B cell (primary cell): ENCODE measurements around the gene UTY. TPM values are rescaled to one million over a fixed set of nuclear protein-coding genes. Genes with fewer than 3 reads are reported as not detected.

Source experiments
- ATAC-seq: fragments of 200-7000 bp; cut with Tn5 transposase; one replicate; pipeline ENCODE4 v1.10.0; 2021; ENCODE audit warnings: low read depth, mild to moderate bottlenecking, moderate number of reproducible peaks, moderate library complexity
- CTCF ChIA-PET: fragments of 350-600 bp; sonication (Branson Sonifier 250); formaldehyde crosslinking; loops from one replicate; lab custom pipeline; 2021; ENCODE audit warnings: antibody characterized with exemption, inconsistent platforms; lab: Charles Lee
- POLR2A ChIA-PET: fragments of 350-600 bp; sonication (Branson Sonifier 250); formaldehyde crosslinking; loops from one replicate; lab custom pipeline; 2021; ENCODE audit warnings: antibody characterized with exemption; lab: Charles Lee
- DNase-seq: peaks from one replicate; pipeline ENCODE4 v3.0.0; 2013
- H2AFZ ChIP-seq: 2 replicates; pipeline ENCODE4 v1.6.1; 2012; ENCODE audit warnings: mild to moderate bottlenecking, low read depth, low read length; ENCODE audit not compliant: insufficient read depth, poor library complexity, severe bottlenecking
- H3K27ac ChIP-seq, 2 donors: 1 replicate in 1 of 2; 2 replicates in 1 of 2; pipeline ENCODE4 v1.5.1; 2012 to 2013; ENCODE audit warnings: low read length in 2 of 2, mild to moderate bottlenecking in 2 of 2, moderate library complexity in 1 of 2
- H3K27me3 ChIP-seq, 4 experiments: fragments of 200-600 bp in 1 of 4; sonication (generic) in 1 of 4; replicated peaks in 1 of 4; 1 replicate in 2 of 4; 2 replicates in 2 of 4; pipeline versions ENCODE4 v1.6.1 to v1.7.0; 2013 to 2016; ENCODE audit warnings: low read length in 3 of 4, mild to moderate bottlenecking in 2 of 4, mixed read lengths in 1 of 4, moderate library complexity in 1 of 4; ENCODE audit not compliant: insufficient read depth in 4 of 4, control insufficient read depth in 3 of 4; ENCODE audit errors: control extremely low read depth in 1 of 4
- H3K36me3 ChIP-seq, 2 experiments: replicated peaks in 1 of 2; 1 replicate in 1 of 2; 2 replicates in 1 of 2; pipeline versions ENCODE4 v1.6.1 to v1.7.1; 2013; ENCODE audit warnings: low read length in 1 of 2; ENCODE audit not compliant: insufficient read depth in 2 of 2, control insufficient read depth in 1 of 2; ENCODE audit errors: control extremely low read depth in 1 of 2, extremely low read depth in 1 of 2
- H3K4me1 ChIP-seq, 2 donors: fragments of 200-600 bp in 1 of 2; sonication (generic) in 1 of 2; 1 replicate in 1 of 2; 2 replicates in 1 of 2; pipeline versions ENCODE4 v1.5.1 to v1.6.1; 2013 to 2017; ENCODE audit warnings: low read length in 2 of 2; ENCODE audit not compliant: control insufficient read depth in 2 of 2, insufficient read depth in 2 of 2
- H3K4me2 ChIP-seq: replicated peaks from 2 replicates; pipeline ENCODE3; 2012; ENCODE audit warnings: mild to moderate bottlenecking, low read depth, low read length; ENCODE audit not compliant: poor library complexity, severe bottlenecking
- H3K4me3 ChIP-seq, 5 experiments: fragments of 200-600 bp in 1 of 5; sonication (generic) in 1 of 5; 1 replicate in 3 of 5; 2 replicates in 2 of 5; pipeline versions ENCODE4 v1.5.1 to v1.7.0; 2011 to 2016; ENCODE audit warnings: low read length in 4 of 5, mild to moderate bottlenecking in 4 of 5, low read depth in 2 of 5, control low read depth in 1 of 5, moderate library complexity in 1 of 5; ENCODE audit not compliant: insufficient read depth in 1 of 5; ENCODE audit errors: control extremely low read depth in 1 of 5, extremely low read depth in 1 of 5
- H3K79me2 ChIP-seq: fragments of 200-600 bp; sonication (generic); one replicate; pipeline ENCODE4 v1.6.0; 2016; ENCODE audit warnings: low read length; ENCODE audit not compliant: control insufficient read depth, insufficient read depth
- H3K9ac ChIP-seq: fragments of 200-600 bp; sonication (generic); 2 replicates; pipeline ENCODE4 v1.6.1; 2017; ENCODE audit warnings: mild to moderate bottlenecking, low read length, moderate library complexity
- H3K9me3 ChIP-seq, 3 donors: one replicate each; pipeline versions ENCODE4 v1.6.1 to v1.7.1; 2013; ENCODE audit warnings: low read length in 2 of 3; ENCODE audit not compliant: control insufficient read depth in 2 of 3, insufficient read depth in 1 of 3; ENCODE audit errors: control extremely low read depth in 1 of 3
- H4K20me1 ChIP-seq: 2 replicates; pipeline ENCODE4 v1.6.0; 2012; ENCODE audit warnings: mild to moderate bottlenecking, low read length; ENCODE audit not compliant: insufficient read depth, control insufficient read depth, poor library complexity, severe bottlenecking
- H3K27ac Mint-ChIP-seq: one replicate; pipeline ENCODE4 v1.8.0; 2021; ENCODE audit warnings: mixed read lengths
- H3K27me3 Mint-ChIP-seq: one replicate; pipeline ENCODE4 v1.8.0; 2021; ENCODE audit warnings: mixed read lengths
- H3K4me1 Mint-ChIP-seq: one replicate; pipeline ENCODE4 v1.8.0; 2021; ENCODE audit warnings: mixed read lengths
- H3K4me3 Mint-ChIP-seq: one replicate; pipeline ENCODE4 v1.8.0; 2021; ENCODE audit warnings: mixed read lengths
- H3K9me3 Mint-ChIP-seq: one replicate; pipeline ENCODE4 v1.8.0; 2022; ENCODE audit warnings: mixed read lengths; ENCODE audit not compliant: insufficient read depth
- EZH2 ChIP-seq: IDR thresholded peaks from 2 replicates; pipeline ENCODE4 v1.6.1; 2012; ENCODE audit warnings: borderline replicate concordance, low read depth, mild to moderate bottlenecking, moderate library complexity, low read length; ENCODE audit not compliant: insufficient read depth, poor library complexity, severe bottlenecking
- WGBS: methylation state at CpG from one replicate; pipeline ENCODE4 v1.1.5; 2013; ENCODE audit warnings: missing lambda C conversion rate; ENCODE audit not compliant: insufficient coverage; 5-methylcytosine and 5-hydroxymethylcytosine counted together
- intact Hi-C: fragments of 100-400 bp; cut with micrococcal nuclease; formaldehyde crosslinking; loops from one replicate; pipeline ENCODE4 v1.10.0; 2022
- polyA plus RNA-seq: library from polyadenylated mRNA; depleted of rRNA; stranded (reverse); fragments of >200 nt; gene quantifications from 2 replicates; pipeline ENCODE4 v1.2.3, GENCODE V29; 2012
- total RNA-seq, 2 donors: library from RNA; stranded (reverse); fragments of 120-200 nt in 1 of 2; gene quantifications; 1 replicate in 1 of 2; 2 replicates in 1 of 2; pipeline versions ENCODE4 v1.2.3 to v1.2.4, GENCODE V29; 2013 to 2022
- TF ChIP-seq, protein P1 (sequence below): fragments of 200-600 bp; IDR thresholded peaks from one replicate; pipeline ENCODE4 v1.8.0; 2022; ENCODE audit warnings: antibody characterized with exemption, mild to moderate bottlenecking

UTY gene
- total and polyA plus RNA-seq, 2 donors (not counting 1 experiment from before 2014, with no cell fraction given): 112 TPM; not detected in 1

DNA sequence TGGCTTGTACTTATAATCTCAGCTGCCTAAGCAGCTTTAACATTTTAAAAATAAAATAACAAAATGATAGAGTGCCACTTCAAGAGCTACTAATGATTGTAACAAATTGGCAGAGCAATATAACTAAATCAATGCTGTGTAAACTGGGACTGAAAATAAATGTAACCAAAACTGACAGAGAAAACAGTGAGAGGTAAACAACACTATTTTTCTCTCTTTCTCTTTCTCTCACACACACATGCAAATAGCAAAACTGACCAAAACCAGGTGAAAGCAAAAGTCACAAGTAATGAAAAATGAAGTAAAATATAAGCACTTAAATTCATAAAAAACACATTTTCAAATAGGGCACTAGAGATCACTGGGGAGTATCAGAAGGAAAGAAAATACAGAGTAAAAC, 109.6 kb downstream of the UTY start:
- Histone ChIP-seq H3K36me3 (no peaks in the 10 kb centered on the region), H3K27ac (peak overlapping the region in 1 of 2 donors; percentile 45), H3K9ac (no peak overlapping the region), H3K79me2 (no peaks in the 10 kb centered on the region), H4K20me1 (no peaks in the 10 kb centered on the region), H2AFZ (no peak overlapping the region), H3K4me3 (no peak overlapping the region), H3K9me3 (peaks cover 0 to 7% (median 0%) of the 10 kb centered on the region in 3 donors), H3K4me1 (peaks cover 0 to 14% of the 10 kb centered on the region in 2 donors), H3K4me2 (no peak overlapping the region), H3K27me3 (no peaks in the 10 kb centered on the region)
- H3K27me3 Mint-ChIP-seq: no peaks in the 10 kb centered on the region
- CTCF ChIA-PET: interaction anchor here (1.5 to 2.3 kb wide), 2 partner anchors 10 to 27 kb away, joined by 6 to 7 read pairs; no protein-coding TSS in a partner anchor
- intact Hi-C loops: loop anchor here (5.0 kb wide), 2 partner anchors 47 to 463 kb away; no protein-coding TSS in a partner anchor
- DNase-seq (no peak), ATAC-seq (no peak)
- POLR2A ChIA-PET: no interaction called here
- TF ChIP-seq, protein P1, sequence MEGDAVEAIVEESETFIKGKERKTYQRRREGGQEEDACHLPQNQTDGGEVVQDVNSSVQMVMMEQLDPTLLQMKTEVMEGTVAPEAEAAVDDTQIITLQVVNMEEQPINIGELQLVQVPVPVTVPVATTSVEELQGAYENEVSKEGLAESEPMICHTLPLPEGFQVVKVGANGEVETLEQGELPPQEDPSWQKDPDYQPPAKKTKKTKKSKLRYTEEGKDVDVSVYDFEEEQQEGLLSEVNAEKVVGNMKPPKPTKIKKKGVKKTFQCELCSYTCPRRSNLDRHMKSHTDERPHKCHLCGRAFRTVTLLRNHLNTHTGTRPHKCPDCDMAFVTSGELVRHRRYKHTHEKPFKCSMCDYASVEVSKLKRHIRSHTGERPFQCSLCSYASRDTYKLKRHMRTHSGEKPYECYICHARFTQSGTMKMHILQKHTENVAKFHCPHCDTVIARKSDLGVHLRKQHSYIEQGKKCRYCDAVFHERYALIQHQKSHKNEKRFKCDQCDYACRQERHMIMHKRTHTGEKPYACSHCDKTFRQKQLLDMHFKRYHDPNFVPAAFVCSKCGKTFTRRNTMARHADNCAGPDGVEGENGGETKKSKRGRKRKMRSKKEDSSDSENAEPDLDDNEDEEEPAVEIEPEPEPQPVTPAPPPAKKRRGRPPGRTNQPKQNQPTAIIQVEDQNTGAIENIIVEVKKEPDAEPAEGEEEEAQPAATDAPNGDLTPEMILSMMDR: no peak
- TF ChIP-seq EZH2: no peak
- H3K4me1 Mint-ChIP-seq: peaks cover 44% of the 10 kb centered on the region
- H3K9me3 Mint-ChIP-seq: no peaks in the 10 kb centered on the region
- peak overlapping the region; percentile 78 for H3K4me3 Mint-ChIP-seq
- H3K27ac Mint-ChIP-seq: peak overlapping the region; percentile 81

DNA sequence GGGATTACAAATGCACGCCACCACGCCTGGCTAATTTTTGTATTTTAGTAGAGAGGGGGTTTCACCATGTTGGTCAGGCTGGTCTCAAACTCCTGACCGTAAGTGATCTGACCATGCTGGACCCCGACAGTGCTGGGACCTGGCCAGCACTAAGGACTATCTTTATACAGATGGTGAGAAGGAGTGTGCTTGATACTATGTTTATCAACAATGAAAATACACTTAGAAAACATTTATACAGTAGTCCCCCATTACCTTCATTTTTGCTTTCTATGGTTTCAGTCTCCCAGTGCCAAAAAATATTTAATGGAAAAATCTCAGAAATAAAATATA, 111.4 kb downstream of the UTY start:
- ATAC-seq (no peak), DNase-seq (no peak)
- peaks cover 45% of the 10 kb centered on the region for H3K4me1 Mint-ChIP-seq
- H3K4me3 ChIP-seq: no peak overlapping the region
- H2AFZ ChIP-seq: no peak overlapping the region
- ChIA-PET CTCF (interaction anchor here (1.1 kb wide), 1 partner anchor 25 kb away, joined by 4 read pairs; no protein-coding TSS in a partner anchor), POLR2A (interaction anchor here (0.7 kb wide), 1 partner anchor 977 kb away, joined by 5 read pairs; no protein-coding TSS in a partner anchor)
- no peaks in the 10 kb centered on the region for H3K27me3 Mint-ChIP-seq
- H3K9me3 Mint-ChIP-seq: no peaks in the 10 kb centered on the region
- no CpG with 5 or more reads among the region's 4 CpGs for WGBS
- H3K4me3 Mint-ChIP-seq: no peak overlapping the region
- H3K4me1 ChIP-seq: peaks cover 0 to 14% of the 10 kb centered on the region in 2 donors
- no peaks in the 10 kb centered on the region for H4K20me1 ChIP-seq
- no peak for TF ChIP-seq EZH2
- TF ChIP-seq, protein P1: no peak
- H3K27ac ChIP-seq: no peak overlapping the region
- no peak overlapping the region for H3K9ac ChIP-seq
- intact Hi-C loops: loop anchor here (10.0 kb wide), 1 partner anchor 336 kb away; the partner anchor contains the start of gene TMSB4Y
- H3K36me3 ChIP-seq: no peaks in the 10 kb centered on the region
- H3K27me3 ChIP-seq: no peaks in the 10 kb centered on the region
- H3K27ac Mint-ChIP-seq: peak overlapping the region; percentile 26
- no peak overlapping the region for H3K4me2 ChIP-seq
- H3K79me2 ChIP-seq: no peaks in the 10 kb centered on the region
- H3K9me3 ChIP-seq: peaks cover 0 to 7% (median 0%) of the 10 kb centered on the region in 3 donors
